NT2/D1 (cell line): ENCODE results near the gene RMI2.

Experiments used
- SUZ12 ChIP-seq: IDR thresholded peaks from 2 replicates; pipeline ENCODE4 v1.6.1; 2011; ENCODE audit not compliant: insufficient read length, insufficient read depth; ENCODE audit errors: extremely low read depth
- YY1 ChIP-seq: IDR thresholded peaks from 2 replicates; pipeline ENCODE4 v1.6.1; 2011; ENCODE audit not compliant: insufficient read length, insufficient read depth
- ZNF274 ChIP-seq: IDR thresholded peaks from 2 replicates; pipeline ENCODE4 v1.6.1; 2011; ENCODE audit warnings: mild to moderate bottlenecking, low read depth, low read length

DNA sequence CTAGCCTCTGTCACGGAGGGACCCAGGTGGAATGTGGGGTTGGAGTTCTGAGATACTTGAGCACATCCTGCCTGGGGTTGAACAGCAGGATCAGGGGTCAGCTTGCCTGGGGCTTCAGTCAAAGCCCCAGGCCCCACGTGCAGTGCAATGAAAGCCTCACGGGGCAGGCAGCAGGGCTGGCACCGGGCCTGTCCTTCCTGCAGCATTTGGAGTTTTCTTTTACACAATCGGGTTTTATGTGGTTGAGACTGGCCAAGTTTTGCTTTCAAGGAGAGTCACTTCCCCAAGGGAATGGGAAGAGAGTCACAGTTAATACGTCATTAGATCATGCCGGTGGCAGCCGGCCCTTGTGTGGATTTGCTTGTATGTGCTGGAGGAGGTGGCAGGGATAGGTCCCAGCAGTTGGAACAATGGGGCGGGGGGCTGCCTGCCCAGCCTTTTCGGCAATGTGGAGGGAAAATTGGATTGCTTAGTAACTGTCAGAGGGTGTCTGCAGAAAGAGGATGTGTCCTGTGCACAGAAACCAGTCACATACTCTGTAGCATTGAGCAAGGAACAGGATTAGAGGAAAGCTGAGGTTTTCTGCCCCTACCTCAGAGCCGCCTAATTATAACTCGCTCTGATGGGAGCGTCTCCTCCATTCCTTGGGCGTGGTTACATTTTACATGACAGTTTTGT, 4.5 kb downstream of the RMI2 start:
- no peak for TF ChIP-seq ZNF274
- no peak for TF ChIP-seq YY1
- no peak for TF ChIP-seq SUZ12
